CD4-positive, alpha-beta memory T cell (primary cell): ENCODE results near the gene BCAR1. TPM values are rescaled to one million over a fixed set of nuclear protein-coding genes. Genes with fewer than 3 reads are reported as not detected.

Experiments used
- CTCF ChIA-PET: fragments of 350-600 bp; sonication (Branson Sonifier 250); formaldehyde crosslinking; loops from one replicate; lab custom pipeline; 2021; ENCODE audit warnings: inconsistent platforms; ENCODE audit not compliant: partially characterized antibody; lab: Charles Lee
- POLR2A ChIA-PET: fragments of 350-600 bp; sonication (Branson Sonifier 250); formaldehyde crosslinking; loops from one replicate; lab custom pipeline; 2021; ENCODE audit not compliant: partially characterized antibody; lab: Charles Lee
- DNase-seq, 5 donors: peaks; one replicate each; pipeline versions ENCODE4 v3.0.0 to v3.0.0-alpha.2; 2020 to 2022; ENCODE audit warnings: mixed read lengths in 1 of 5
- H3K27ac ChIP-seq: one replicate; pipeline ENCODE4 v1.7.0; 2013; ENCODE audit warnings: low read depth, low read length
- H3K27me3 ChIP-seq: 2 replicates; pipeline ENCODE4 v1.7.0; 2013; ENCODE audit warnings: mild to moderate bottlenecking, low read length, moderate library complexity; ENCODE audit not compliant: insufficient read depth
- H3K36me3 ChIP-seq: 2 replicates; pipeline ENCODE4 v1.7.0; 2013; ENCODE audit warnings: mild to moderate bottlenecking, low read length, moderate library complexity; ENCODE audit not compliant: insufficient read depth
- H3K4me1 ChIP-seq: 2 replicates; pipeline ENCODE4 v1.7.0; 2013; ENCODE audit warnings: mild to moderate bottlenecking, low read length, moderate library complexity; ENCODE audit not compliant: insufficient read depth
- H3K4me3 ChIP-seq, 2 donors: one replicate each; pipeline ENCODE4 v1.7.0; 2013; ENCODE audit warnings: low read length in 2 of 2, mild to moderate bottlenecking in 1 of 2
- H3K9me3 ChIP-seq, 2 donors: one replicate each; pipeline ENCODE4 v1.7.0; 2013; ENCODE audit warnings: low read length in 2 of 2, control low read depth in 1 of 2; ENCODE audit not compliant: control insufficient read depth in 1 of 2
- H3K27ac Mint-ChIP-seq, 7 donors: one replicate each; pipeline ENCODE4 v1.8.0; 2020 to 2021; ENCODE audit warnings: mixed read lengths in 7 of 7, mild to moderate bottlenecking in 6 of 7, inconsistent platforms in 3 of 7, moderate library complexity in 3 of 7
- H3K27me3 Mint-ChIP-seq, 2 donors: one replicate each; pipeline ENCODE4 v1.8.0; 2020 to 2021; ENCODE audit warnings: mixed read lengths in 2 of 2
- H3K36me3 Mint-ChIP-seq, 2 donors: one replicate each; pipeline ENCODE4 v1.8.0; 2020 to 2021; ENCODE audit warnings: mixed read lengths in 2 of 2, inconsistent platforms in 1 of 2, mild to moderate bottlenecking in 1 of 2
- H3K4me1 Mint-ChIP-seq, 4 donors: one replicate each; pipeline ENCODE4 v1.8.0; 2020 to 2021; ENCODE audit warnings: mixed read lengths in 4 of 4, mild to moderate bottlenecking in 1 of 4
- H3K4me3 Mint-ChIP-seq, 8 donors: one replicate each; pipeline ENCODE4 v1.8.0; 2020 to 2021; ENCODE audit warnings: mixed read lengths in 8 of 8, mild to moderate bottlenecking in 7 of 8, moderate library complexity in 6 of 8, inconsistent platforms in 3 of 8
- H3K9me3 Mint-ChIP-seq, 8 donors: one replicate each; pipeline ENCODE4 v1.8.0; 2020 to 2021; ENCODE audit warnings: mixed read lengths in 8 of 8, mild to moderate bottlenecking in 5 of 8, inconsistent platforms in 3 of 8, moderate library complexity in 1 of 8
- intact Hi-C: fragments of 100-400 bp; cut with micrococcal nuclease; formaldehyde crosslinking; loops from one replicate; pipeline ENCODE4 v1.15.1; 2023
- polyA plus RNA-seq, 2 donors: library from polyadenylated mRNA; unstranded; fragments of 300-500 nt; fragmentation: Illumina TruSeq; gene quantifications; one replicate each; pipeline ENCODE4 v1.2.3, GENCODE V29; 2021
- total RNA-seq, 2 experiments: library from RNA; stranded (reverse); gene quantifications; one replicate each; pipeline ENCODE4 v1.2.3, GENCODE V29; 2021

Gene BCAR1
- total and polyA plus RNA-seq, 4 experiments from 2014 or later = 0.30 to 0.36 TPM; not detected in 2

GRCh38 chr16:75248536-75249380 lies 2.7 kb downstream of the BCAR1 start:
- H3K36me3 Mint-ChIP-seq = no peaks in the 10 kb centered on the region
- DNase-seq = peak in 1 of 5 donors; percentile 18
- Histone ChIP-seq H3K9me3 (no peaks in the 10 kb centered on the region), H3K4me1 (peaks cover 12% of the 10 kb centered on the region), H3K27me3 (peaks cover 18% of the 10 kb centered on the region), H3K36me3 (no peaks in the 10 kb centered on the region), H3K4me3 (no peak overlapping the region), H3K27ac (no peak overlapping the region)
- POLR2A ChIA-PET = no interaction called here
- H3K9me3 Mint-ChIP-seq = no peaks in the 10 kb centered on the region
- CTCF ChIA-PET = no interaction called here
- H3K27me3 Mint-ChIP-seq = peaks cover 15 to 17% of the 10 kb centered on the region in 2 donors
- H3K27ac Mint-ChIP-seq = no peak overlapping the region
- intact Hi-C loops = no loop called here
- H3K4me3 Mint-ChIP-seq = peak overlapping the region in 1 of 8 donors; percentile 20
- H3K4me1 Mint-ChIP-seq = peaks cover 2 to 16% (median 4%) of the 10 kb centered on the region in 4 donors

DNA sequence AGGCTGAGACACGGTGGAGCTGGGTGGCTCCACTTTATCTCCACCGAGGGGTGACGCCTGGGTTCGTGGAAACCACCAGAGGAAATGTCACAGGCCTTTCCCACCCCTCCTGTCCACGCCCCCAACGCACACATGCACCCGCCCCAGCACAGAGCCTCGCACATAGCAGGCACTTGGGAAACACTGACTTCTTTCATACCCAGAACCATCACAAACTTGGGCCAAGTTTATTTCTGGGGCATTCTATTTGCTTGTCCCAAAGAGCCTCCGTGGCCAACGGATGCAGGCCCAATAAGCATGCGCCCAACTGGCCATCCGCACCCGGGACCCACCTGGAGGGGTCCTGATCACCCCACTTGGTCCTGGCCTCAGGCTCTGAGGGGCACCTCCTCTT lies 3.3 kb downstream of the BCAR1 start:
- intact Hi-C loops = no loop called here
- ChIA-PET POLR2A (interaction anchor here (0.6 kb wide), 1 partner anchor 119 kb away, joined by 4 read pairs; no protein-coding TSS in a partner anchor), CTCF (interaction anchor here (0.7 kb wide), 1 partner anchor 47 kb away, joined by 3 read pairs; no protein-coding TSS in a partner anchor)
- Histone ChIP-seq H3K36me3 (no peaks in the 10 kb centered on the region), H3K4me3 (no peak overlapping the region), H3K4me1 (peaks cover 12% of the 10 kb centered on the region), H3K9me3 (no peaks in the 10 kb centered on the region), H3K27ac (no peak overlapping the region), H3K27me3 (peaks cover 18% of the 10 kb centered on the region)
- DNase-seq = no peak
- Mint-ChIP-seq H3K27ac (peak overlapping the region in 1 of 7 donors; percentile 27), H3K4me1 (peaks cover 2 to 16% (median 4%) of the 10 kb centered on the region in 4 donors), H3K9me3 (no peaks in the 10 kb centered on the region), H3K36me3 (no peaks in the 10 kb centered on the region), H3K27me3 (peaks cover 13 to 17% of the 10 kb centered on the region in 2 donors), H3K4me3 (no peak overlapping the region)

DNA sequence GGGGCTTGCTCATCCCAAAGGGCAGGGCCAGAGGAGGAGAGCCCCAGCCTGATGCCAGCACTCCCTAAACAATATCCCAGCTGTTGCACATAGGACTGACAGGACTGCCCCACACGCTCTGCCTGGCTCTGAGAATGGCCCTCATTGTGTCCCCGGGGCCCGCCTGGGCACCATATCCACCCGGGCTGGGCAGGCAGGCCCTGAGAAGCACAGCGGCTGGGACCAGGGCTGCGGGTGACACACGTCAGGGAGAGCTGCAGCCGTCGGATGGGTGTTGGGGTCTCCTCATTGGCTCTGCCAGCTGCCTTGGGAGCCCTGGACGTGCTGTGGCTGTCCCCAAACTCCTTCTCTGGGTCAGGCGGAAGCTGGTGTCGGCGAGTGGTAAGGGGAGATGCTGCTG lies 4.2 kb downstream of the BCAR1 start:
- intact Hi-C loops = no loop called here
- H3K36me3 Mint-ChIP-seq = no peaks in the 10 kb centered on the region
- Histone ChIP-seq H3K27ac (no peak overlapping the region), H3K27me3 (peaks cover 18% of the 10 kb centered on the region), H3K4me1 (peaks cover 12% of the 10 kb centered on the region), H3K36me3 (no peaks in the 10 kb centered on the region), H3K4me3 (no peak overlapping the region), H3K9me3 (no peaks in the 10 kb centered on the region)
- H3K27ac Mint-ChIP-seq = no peak overlapping the region
- no peaks in the 10 kb centered on the region for H3K9me3 Mint-ChIP-seq
- CTCF ChIA-PET = interaction anchor here (0.7 kb wide), 1 partner anchor 46 kb away, joined by 3 read pairs; no protein-coding TSS in a partner anchor
- H3K4me3 Mint-ChIP-seq = no peak overlapping the region
- DNase-seq = peak in 1 of 5 donors; percentile 16
- POLR2A ChIA-PET = no interaction called here
- H3K4me1 Mint-ChIP-seq = peaks cover 2 to 16% (median 4%) of the 10 kb centered on the region in 4 donors
- H3K27me3 Mint-ChIP-seq = peaks cover 11 to 12% of the 10 kb centered on the region in 2 donors

GRCh38 chr16:75246504-75247205 lies 4.8 kb downstream of the BCAR1 start:
- H3K27ac Mint-ChIP-seq = peak overlapping the region in 1 of 7 donors; percentile 62
- no peaks in the 10 kb centered on the region for H3K36me3 Mint-ChIP-seq
- no peaks in the 10 kb centered on the region for H3K9me3 Mint-ChIP-seq
- Histone ChIP-seq H3K27me3 (peaks cover 12% of the 10 kb centered on the region), H3K9me3 (no peaks in the 10 kb centered on the region), H3K4me1 (peaks cover 7% of the 10 kb centered on the region), H3K36me3 (no peaks in the 10 kb centered on the region), H3K4me3 (no peak overlapping the region), H3K27ac (no peak overlapping the region)
- peaks cover 5 to 6% of the 10 kb centered on the region in 2 donors for H3K27me3 Mint-ChIP-seq
- H3K4me1 Mint-ChIP-seq = peaks cover under 1 to 10% (median 3%) of the 10 kb centered on the region in 4 donors
- POLR2A ChIA-PET = no interaction called here
- H3K4me3 Mint-ChIP-seq = no peak overlapping the region
- DNase-seq = peak in 1 of 5 donors; percentile 25
- CTCF ChIA-PET = no interaction called here
- intact Hi-C loops = no loop called here

DNA sequence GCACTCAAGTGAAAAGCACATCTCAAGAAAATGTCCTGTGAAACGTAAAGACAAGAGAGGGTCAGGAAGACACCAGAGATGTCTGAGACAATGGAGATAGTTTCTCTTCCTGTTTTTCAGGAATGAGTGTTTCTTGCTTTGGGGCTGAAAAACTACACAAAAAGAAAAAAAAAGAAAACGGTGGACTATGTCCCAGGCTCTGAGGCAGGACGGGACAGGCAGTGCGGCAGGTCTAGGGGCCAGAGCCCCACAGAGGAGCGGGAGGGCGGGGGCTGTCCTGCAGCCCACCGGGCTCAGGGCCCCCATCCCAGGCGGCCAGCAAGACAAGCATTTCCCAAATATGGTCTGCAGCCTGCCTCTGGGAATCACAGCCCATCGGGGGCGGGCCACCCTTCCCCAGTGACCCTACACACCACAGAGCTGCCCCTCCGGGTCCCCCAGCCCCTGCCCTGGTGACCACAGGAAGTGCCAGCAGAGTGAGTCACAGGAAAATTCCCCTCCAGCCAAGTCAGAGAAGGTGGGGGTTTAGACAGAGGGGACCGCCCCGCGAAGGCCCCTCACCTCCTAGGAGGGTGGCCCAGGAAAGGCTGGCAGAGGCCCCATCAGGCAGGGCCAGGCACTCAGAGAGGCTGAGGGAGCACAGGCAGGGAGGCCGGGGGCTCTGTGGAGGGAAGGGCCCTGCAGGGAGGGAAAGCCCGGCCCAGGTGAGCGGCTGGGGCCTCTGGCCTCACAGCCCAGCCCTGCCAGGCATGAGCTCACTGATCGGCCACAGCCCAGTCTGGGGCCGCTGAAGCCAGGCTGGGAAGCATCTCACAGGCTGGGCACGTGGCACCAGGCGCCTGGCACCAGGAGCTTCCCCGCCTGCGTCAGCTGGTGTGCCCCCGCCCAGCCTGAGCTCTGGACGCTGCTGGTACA lies 6.3 kb downstream of the BCAR1 start:
- peak in 1 of 5 donors; percentile 25 for DNase-seq
- no peaks in the 10 kb centered on the region for H3K4me1 ChIP-seq
- intact Hi-C loops = no loop called here
- H3K9me3 ChIP-seq = no peaks in the 10 kb centered on the region
- H3K4me3 Mint-ChIP-seq = no peak overlapping the region
- H3K4me1 Mint-ChIP-seq = peaks cover 0 to 5% (median 2%) of the 10 kb centered on the region in 4 donors
- no peak overlapping the region for H3K4me3 ChIP-seq
- H3K36me3 ChIP-seq = no peaks in the 10 kb centered on the region
- CTCF ChIA-PET = interaction anchor here (1.0 kb wide), 1 partner anchor 11 kb away, joined by 3 read pairs; no protein-coding TSS in a partner anchor
- no peaks in the 10 kb centered on the region for H3K36me3 Mint-ChIP-seq
- POLR2A ChIA-PET = no interaction called here
- H3K9me3 Mint-ChIP-seq = no peaks in the 10 kb centered on the region
- H3K27ac Mint-ChIP-seq = peak overlapping the region in 1 of 7 donors; percentile 64
- H3K27me3 Mint-ChIP-seq = peaks cover 5% of the 10 kb centered on the region in 2 donors
- no peak overlapping the region for H3K27ac ChIP-seq
- peaks cover 6% of the 10 kb centered on the region for H3K27me3 ChIP-seq

GRCh38 chr16:75244225-75244809 lies 7.1 kb downstream of the BCAR1 start:
- Mint-ChIP-seq H3K4me3 (no peak overlapping the region), H3K27ac (no peak overlapping the region), H3K36me3 (no peaks in the 10 kb centered on the region), H3K4me1 (peaks cover 0 to 5% (median under 1%) of the 10 kb centered on the region in 4 donors), H3K27me3 (peaks cover 2 to 3% of the 10 kb centered on the region in 2 donors), H3K9me3 (no peaks in the 10 kb centered on the region)
- Histone ChIP-seq H3K4me3 (no peak overlapping the region), H3K36me3 (no peaks in the 10 kb centered on the region), H3K27ac (no peak overlapping the region), H3K27me3 (no peaks in the 10 kb centered on the region), H3K4me1 (no peaks in the 10 kb centered on the region), H3K9me3 (no peaks in the 10 kb centered on the region)
- ChIA-PET POLR2A (no interaction called here), CTCF (interaction anchor here (1.0 kb wide), 1 partner anchor 11 kb away, joined by 3 read pairs; no protein-coding TSS in a partner anchor)
- peak in 1 of 5 donors; percentile 31 for DNase-seq
- intact Hi-C loops = no loop called here
